HepG2 (cell line): Measurements from ENCODE around the gene PAQR6. TPM values are rescaled to one million over a fixed set of nuclear protein-coding genes. Genes with fewer than 3 reads are reported as not detected.

Experiments used
- HNF4G ChIP-seq, 2 experiments: sonication (generic) in 1 of 2; formaldehyde crosslinking in 1 of 2; IDR thresholded peaks; 2 replicates each; pipeline versions ENCODE4 v1.4.0 to v1.6.1; 2011 to 2020; ENCODE audit warnings: borderline replicate concordance in 2 of 2, low read depth in 2 of 2, mild to moderate bottlenecking in 2 of 2, low read length in 1 of 2, missing genetic modification reagents in 1 of 2, moderate library complexity in 1 of 2
- KDM5B ChIP-seq: sonication (generic); formaldehyde crosslinking; IDR thresholded peaks from 2 replicates; pipeline ENCODE4 v1.4.0; 2020; ENCODE audit warnings: missing genetic modification reagents, mild to moderate bottlenecking, borderline replicate concordance
- MTF2 ChIP-seq: sonication (generic); formaldehyde crosslinking; IDR thresholded peaks from 2 replicates; pipeline ENCODE4 v1.5.0; 2020; ENCODE audit warnings: missing genetic modification reagents, borderline replicate concordance
- POLR2AphosphoS2 ChIP-seq: IDR thresholded peaks from 2 replicates; pipeline ENCODE4 v1.6.1; 2011; ENCODE audit warnings: low read depth, low read length, improper control_type of control experiment
- RBAK ChIP-seq: sonication (generic); formaldehyde crosslinking; IDR thresholded peaks from 2 replicates; pipeline ENCODE4 v1.5.1; 2020; ENCODE audit warnings: mild to moderate bottlenecking, missing genetic modification reagents
- SOX6 ChIP-seq, 2 experiments: fragments of 450-650 bp in 1 of 2; sonication (generic) in 1 of 2; formaldehyde crosslinking in 1 of 2; IDR thresholded peaks; 2 replicates each; pipeline versions ENCODE4 v1.4.0 to v1.6.1; 2017 to 2020; ENCODE audit warnings: antibody characterized with exemption in 1 of 2, mild to moderate bottlenecking in 1 of 2, missing genetic modification reagents in 1 of 2
- ZNF264 ChIP-seq: sonication (generic); formaldehyde crosslinking; IDR thresholded peaks from 2 replicates; pipeline ENCODE4 v1.4.0; 2020; ENCODE audit warnings: missing genetic modification reagents
- ZNF367 ChIP-seq: sonication (generic); formaldehyde crosslinking; IDR thresholded peaks from 2 replicates; pipeline ENCODE4 v1.4.0; 2020; ENCODE audit warnings: missing genetic modification reagents, borderline replicate concordance
- ZNF547 ChIP-seq: sonication (generic); formaldehyde crosslinking; IDR thresholded peaks from 2 replicates; pipeline ENCODE4 v1.5.1; 2020; ENCODE audit warnings: mild to moderate bottlenecking, missing genetic modification reagents
- ZNF564 ChIP-seq: sonication (generic); formaldehyde crosslinking; IDR thresholded peaks from 2 replicates; pipeline ENCODE4 v1.8.1; 2023; ENCODE audit warnings: mild to moderate bottlenecking, missing genetic modification reagents
- polyA plus RNA-seq, 8 experiments: library from polyadenylated mRNA; depleted of rRNA in 3 of 8; stranded (reverse) in 7 of 8; unstranded in 1 of 8; fragments of >200 nt; fragmentation: Illumina TruSeq in 4 of 8; extraction: Trizol in 4 of 8; gene quantifications; 2 replicates each; pipeline versions ENCODE4 v1.2.1 to v1.2.3, GENCODE V29; 2011 to 2016; ENCODE audit warnings: low read depth in 4 of 8, missing spikeins in 1 of 8, mixed read lengths in 1 of 8; ENCODE audit not compliant: insufficient read depth in 1 of 8
- total RNA-seq, 5 experiments: library from RNA; depleted of rRNA; stranded (reverse); fragments of >200 nt; fragmentation: Illumina TruSeq; extraction: Trizol; gene quantifications; 2 replicates each; pipeline ENCODE4 v1.2.3, GENCODE V29; 2016; ENCODE audit warnings: low read depth in 1 of 5
- TF ChIP-seq, protein P1 (sequence below): sonication (generic); formaldehyde crosslinking; IDR thresholded peaks from 2 replicates; pipeline ENCODE4 v1.5.0; 2020; ENCODE audit warnings: mild to moderate bottlenecking, missing genetic modification reagents
- TF ChIP-seq, protein P2 (sequence below): sonication (generic); formaldehyde crosslinking; IDR thresholded peaks from 2 replicates; pipeline ENCODE4 v1.5.1; 2020; ENCODE audit warnings: mild to moderate bottlenecking, missing genetic modification reagents, borderline replicate concordance
- TF ChIP-seq, protein P3 (sequence below): IDR thresholded peaks from 2 replicates; pipeline ENCODE4 v1.6.1; 2016; ENCODE audit warnings: missing biosample characterization, missing genetic modification reagents, low read depth
- TF ChIP-seq, protein P4 (sequence below): sonication (generic); formaldehyde crosslinking; conservative IDR thresholded peaks from 2 replicates; pipeline ENCODE4 v1.4.0; 2020; ENCODE audit warnings: missing genetic modification reagents
- TF ChIP-seq, protein P5 (sequence below): IDR thresholded peaks from 2 replicates; pipeline ENCODE4 v1.6.1; 2016; ENCODE audit warnings: low read depth

Gene PAQR6
- total and polyA plus RNA-seq, 2 of the 13 experiments (the other 11 are each of a cell fraction or from before 2014, with no cell fraction given) = 0.82 to 1.4 TPM

DNA sequence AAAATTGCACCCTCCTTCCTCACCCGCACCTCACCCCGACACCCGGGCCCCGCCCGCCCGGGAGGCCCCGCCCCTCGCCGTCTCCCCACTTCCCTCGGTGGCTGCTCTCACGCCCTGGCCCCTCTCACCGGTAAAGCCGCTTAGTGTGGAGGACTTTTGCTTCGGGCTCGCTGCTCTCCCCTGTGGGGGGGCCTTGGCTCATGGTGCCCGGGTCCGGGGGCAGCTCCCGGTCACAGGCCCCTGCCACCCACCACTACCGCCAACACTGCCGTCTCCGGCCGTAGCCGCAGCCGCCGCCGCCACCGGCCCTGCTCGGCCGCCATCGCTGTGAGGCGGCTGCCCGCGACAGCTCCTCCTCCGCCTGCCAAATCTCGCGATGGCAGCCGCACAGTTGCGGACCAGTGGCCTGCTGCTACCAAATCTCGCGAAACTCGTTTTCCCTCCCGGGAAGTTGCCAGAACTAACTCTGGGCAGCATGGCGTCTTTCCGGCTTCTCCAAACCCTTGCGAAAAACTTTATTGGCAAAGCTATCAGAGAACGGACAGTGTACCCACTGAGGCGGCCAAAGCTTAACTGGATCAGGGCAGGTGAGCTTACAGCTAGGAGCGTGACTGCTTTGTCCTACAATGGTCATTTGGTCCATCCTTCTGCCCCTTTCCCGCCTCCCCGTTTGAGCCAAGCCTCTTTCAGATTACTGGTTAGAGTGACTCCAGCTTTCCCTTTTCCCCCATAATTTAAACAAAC is 34.8 kb upstream of the PAQR6 start, which contains the start of gene SMG5 (continued):
- TF ChIP-seq KDM5B (peak; percentile 85; the same call in 1 of the 2 replicates), ZNF367 (CRISPR knock-in tag) (no peak), ZNF564 (CRISPR knock-in tag) (no peak; the same call in 1 of the 2 replicates), RBAK (CRISPR knock-in tag) (no peak), ZNF547 (CRISPR knock-in tag) (peak; percentile 75; the same call in 1 of the 2 replicates), POLR2AphosphoS2 (no peak; the same call in 1 of the 2 replicates), HNF4G (IDR thresholded peaks at IDR 0.05; ENCODE audit: borderline replicate concordance, low read depth, low read length) (0 out of 2 replicates have a peak, but pooled peaks have one; percentile 22), HNF4G (CRISPR knock-in tag; IDR thresholded peaks at IDR 0.05; ENCODE audit: borderline replicate concordance, low read depth) (0 out of 2 replicates have a peak, but pooled peaks have one; percentile 37), ZNF264 (CRISPR knock-in tag) (peak; percentile 69; the same call in 1 of the 2 replicates), MTF2 (CRISPR knock-in tag) (no peak; the same call in 1 of the 2 replicates), SOX6 (IDR thresholded peaks at IDR 0.05) (no peak), SOX6 (CRISPR knock-in tag; IDR thresholded peaks at IDR 0.05) (peak; percentile 76)
- TF ChIP-seq, protein P1, sequence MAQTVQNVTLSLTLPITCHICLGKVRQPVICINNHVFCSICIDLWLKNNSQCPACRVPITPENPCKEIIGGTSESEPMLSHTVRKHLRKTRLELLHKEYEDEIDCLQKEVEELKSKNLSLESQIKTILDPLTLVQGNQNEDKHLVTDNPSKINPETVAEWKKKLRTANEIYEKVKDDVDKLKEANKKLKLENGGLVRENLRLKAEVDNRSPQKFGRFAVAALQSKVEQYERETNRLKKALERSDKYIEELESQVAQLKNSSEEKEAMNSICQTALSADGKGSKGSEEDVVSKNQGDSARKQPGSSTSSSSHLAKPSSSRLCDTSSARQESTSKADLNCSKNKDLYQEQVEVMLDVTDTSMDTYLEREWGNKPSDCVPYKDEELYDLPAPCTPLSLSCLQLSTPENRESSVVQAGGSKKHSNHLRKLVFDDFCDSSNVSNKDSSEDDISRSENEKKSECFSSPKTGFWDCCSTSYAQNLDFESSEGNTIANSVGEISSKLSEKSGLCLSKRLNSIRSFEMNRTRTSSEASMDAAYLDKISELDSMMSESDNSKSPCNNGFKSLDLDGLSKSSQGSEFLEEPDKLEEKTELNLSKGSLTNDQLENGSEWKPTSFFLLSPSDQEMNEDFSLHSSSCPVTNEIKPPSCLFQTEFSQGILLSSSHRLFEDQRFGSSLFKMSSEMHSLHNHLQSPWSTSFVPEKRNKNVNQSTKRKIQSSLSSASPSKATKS (CRISPR knock-in tag) = no peak
- TF ChIP-seq, protein P2, sequence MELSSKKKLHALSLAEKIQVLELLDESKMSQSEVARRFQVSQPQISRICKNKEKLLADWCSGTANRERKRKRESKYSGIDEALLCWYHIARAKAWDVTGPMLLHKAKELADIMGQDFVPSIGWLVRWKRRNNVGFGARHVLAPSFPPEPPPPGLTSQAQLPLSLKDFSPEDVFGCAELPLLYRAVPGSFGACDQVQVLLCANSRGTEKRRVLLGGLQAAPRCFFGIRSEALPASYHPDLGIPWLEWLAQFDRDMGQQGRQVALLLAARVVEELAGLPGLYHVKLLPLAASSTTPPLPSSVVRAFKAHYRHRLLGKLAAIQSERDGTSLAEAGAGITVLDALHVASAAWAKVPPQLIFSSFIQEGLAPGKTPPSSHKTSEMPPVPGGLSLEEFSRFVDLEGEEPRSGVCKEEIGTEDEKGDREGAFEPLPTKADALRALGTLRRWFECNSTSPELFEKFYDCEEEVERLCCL (CRISPR knock-in tag) = peak; percentile 83; the same call in 1 of the 2 replicates
- TF ChIP-seq, protein P3, sequence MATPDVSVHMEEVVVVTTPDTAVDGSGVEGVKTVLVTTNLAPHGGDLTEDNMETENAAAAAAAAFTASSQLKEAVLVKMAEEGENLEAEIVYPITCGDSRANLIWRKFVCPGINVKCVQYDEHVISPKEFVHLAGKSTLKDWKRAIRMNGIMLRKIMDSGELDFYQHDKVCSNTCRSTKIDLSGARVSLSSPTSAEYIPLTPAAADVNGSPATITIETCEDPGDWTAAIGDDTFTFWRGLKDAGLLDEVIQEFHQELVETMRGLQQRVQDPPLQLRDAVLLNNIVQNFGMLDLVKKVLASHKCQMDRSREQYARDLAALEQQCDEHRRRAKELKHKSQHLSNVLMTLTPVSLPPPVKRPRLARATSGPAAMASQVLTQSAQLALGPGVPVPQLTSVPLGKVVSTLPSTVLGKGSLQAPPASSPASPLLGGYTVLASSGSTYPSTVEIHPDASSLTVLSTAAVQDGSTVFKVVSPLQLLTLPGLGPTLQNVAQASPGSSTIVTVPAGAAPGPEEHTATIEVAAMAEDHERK (CRISPR knock-in tag) = peak; percentile 48; the same call in 1 of the 2 replicates
- TF ChIP-seq, protein P4, sequence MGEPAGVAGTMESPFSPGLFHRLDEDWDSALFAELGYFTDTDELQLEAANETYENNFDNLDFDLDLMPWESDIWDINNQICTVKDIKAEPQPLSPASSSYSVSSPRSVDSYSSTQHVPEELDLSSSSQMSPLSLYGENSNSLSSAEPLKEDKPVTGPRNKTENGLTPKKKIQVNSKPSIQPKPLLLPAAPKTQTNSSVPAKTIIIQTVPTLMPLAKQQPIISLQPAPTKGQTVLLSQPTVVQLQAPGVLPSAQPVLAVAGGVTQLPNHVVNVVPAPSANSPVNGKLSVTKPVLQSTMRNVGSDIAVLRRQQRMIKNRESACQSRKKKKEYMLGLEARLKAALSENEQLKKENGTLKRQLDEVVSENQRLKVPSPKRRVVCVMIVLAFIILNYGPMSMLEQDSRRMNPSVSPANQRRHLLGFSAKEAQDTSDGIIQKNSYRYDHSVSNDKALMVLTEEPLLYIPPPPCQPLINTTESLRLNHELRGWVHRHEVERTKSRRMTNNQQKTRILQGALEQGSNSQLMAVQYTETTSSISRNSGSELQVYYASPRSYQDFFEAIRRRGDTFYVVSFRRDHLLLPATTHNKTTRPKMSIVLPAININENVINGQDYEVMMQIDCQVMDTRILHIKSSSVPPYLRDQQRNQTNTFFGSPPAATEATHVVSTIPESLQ (CRISPR knock-in tag) = 0 out of 2 replicates have a peak, but pooled peaks have one; percentile 74
- TF ChIP-seq, protein P5, sequence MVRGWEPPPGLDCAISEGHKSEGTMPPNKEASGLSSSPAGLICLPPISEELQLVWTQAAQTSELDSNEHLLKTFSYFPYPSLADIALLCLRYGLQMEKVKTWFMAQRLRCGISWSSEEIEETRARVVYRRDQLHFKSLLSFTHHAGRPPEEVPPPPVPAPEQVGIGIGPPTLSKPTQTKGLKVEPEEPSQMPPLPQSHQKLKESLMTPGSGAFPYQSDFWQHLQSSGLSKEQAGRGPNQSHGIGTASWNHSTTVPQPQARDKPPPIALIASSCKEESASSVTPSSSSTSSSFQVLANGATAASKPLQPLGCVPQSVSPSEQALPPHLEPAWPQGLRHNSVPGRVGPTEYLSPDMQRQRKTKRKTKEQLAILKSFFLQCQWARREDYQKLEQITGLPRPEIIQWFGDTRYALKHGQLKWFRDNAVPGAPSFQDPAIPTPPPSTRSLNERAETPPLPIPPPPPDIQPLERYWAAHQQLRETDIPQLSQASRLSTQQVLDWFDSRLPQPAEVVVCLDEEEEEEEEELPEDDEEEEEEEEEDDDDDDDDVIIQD (CRISPR knock-in tag) = peak; percentile 79; the same call in 1 of the 2 replicates
